ENCODE results near the gene PIGC.
A peak's percentile ranks its signal among the peaks of the same experiment; 100 is the strongest.

PIGC gene

DNA sequence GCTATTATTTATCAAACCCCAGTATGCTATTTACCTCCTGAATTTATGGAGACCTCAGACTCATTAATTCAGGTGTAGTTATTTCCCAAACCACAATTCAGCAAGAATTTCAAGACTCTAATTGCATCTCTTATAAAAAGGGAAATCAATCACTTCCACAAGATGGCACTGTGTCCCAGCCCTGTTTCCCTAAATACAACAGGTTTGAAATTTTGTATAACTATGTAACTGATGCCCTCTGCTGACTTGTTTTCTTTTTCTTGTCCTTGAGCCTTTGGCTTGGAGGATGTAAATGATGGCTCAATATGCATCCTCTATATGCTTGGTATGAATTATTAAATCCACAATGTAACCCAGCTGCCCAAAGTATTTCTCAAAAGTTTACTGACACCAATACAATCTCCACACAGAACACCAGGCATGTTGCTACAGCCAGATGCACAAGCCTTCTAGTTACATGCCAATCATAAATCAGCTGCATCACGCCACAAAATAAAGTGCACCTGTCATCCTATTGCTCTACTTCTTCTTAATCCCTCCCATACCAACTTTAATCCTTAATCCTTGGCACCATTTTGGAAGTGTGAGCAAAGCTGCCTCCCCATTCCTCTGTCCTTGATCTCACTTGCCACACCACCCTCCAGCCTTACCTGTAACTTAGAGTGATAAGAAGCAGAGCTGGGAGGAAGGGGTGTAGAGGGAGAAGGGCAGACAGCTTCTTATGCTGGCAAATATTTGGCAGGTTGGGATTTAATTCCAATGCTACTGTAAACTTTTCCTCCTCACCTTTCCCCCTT, 14.3 kb downstream of the PIGC start:
- peak in 2 of 5 experiments; percentile 21 to 77 for DNase-seq

DNA sequence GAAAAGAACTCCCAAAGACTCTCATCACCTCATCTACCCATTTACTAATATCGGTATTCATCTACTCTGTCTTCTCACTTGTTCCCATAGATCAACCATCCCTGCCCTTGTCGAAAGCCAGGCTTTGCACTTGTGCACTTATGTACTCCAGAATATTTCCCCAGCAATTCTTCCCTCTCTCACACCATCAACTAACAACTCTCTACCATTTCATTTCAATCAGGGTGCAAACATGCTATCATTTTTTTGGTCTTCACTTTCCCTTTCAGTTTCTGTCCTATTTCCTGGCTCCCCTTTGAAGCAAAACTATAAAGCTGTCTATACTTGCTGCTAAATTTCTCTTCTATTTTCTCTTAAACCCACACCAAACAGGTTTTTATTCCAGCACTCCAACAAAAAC, 16.7 kb downstream of the PIGC start:
- DNase-seq = peak in 1 of 5 experiments; percentile 58

DNA sequence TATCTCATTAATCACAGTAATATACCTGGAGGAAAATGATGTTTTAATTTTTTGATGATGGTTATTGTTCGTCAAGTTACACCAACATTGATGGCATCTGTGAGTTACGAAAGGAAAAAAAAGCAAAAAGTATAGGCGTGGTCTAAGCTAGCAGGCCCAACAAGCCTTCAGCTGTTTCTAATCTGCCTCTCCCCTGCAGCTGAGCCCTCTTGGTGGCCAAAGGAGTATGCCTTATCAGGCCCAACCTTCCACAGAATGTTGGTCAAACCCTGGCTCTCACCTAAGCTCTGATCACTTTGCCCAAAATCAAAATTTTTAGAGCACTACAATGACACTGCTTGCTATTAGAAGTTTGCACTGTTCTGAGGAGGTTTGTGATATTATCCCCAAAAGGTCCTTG, 18.5 kb downstream of the PIGC start:
- no peak for DNase-seq

DNA sequence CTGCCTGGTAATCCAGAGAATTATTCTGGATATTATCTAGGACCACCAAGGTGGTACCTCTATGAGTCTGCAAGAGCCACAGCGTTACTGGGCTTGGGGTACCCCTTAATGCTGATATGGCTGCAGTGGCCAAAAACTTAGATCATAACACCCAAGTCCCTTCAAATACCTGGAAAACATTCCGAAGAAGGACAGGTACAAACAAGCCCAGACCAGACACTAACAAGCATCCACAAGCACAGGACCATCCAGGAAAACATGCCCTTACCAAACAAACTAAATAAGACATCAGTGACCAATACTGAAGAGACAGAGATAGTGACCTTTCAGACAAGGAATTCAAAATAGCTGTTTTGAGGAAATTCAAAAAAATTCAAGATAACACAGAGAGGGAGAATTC, 20.5 kb downstream of the PIGC start:
- DNase-seq = no peak

DNA sequence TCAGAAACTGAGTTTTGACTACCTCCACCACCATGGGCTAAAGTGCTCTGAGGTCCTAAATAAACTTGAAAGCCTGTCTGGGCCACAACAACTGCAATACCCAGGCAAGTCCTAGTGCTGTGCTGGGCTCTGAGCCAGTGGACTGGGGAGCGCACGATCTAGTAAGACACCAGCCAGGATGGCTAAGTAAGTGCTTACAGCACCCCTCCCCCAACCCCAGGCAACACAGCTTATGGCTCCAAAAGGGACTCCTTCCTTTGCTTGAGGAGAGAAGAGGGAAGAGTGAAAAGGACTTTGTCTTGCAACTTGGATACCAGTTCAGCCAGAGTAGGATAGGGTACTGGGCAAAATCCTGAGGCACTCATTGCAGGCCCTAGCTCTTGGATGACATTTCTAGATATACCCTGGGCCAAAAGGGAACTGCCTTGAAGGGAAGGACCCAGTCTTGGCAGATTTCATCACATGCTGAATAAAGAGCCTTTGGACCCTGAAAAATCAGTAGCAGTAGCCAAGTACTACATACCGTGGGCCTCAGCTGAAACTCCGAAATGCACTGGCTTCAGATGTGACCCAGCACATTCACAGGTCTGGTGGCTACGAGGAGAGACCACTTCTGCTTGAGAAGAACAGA, 21.8 kb downstream of the PIGC start:
- DNase-seq = no peak

DNA sequence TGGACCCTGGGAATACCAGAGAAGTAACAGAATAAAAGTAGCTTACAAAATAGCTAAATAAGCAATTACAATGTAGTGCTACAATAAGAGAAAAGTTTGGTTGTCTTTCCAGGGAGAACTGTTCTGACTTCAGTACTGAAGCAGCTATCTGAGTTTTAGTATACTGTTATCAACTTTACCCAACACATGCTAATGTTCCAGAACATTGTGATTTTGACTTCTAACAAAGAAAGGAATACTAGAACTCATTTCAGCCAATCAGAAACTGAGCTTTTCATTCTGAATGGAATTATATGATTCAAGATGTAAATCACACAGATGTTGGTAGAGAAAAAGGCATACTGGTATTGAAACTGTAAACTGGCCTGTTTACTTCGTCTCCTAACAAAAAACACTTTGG, 23.5 kb downstream of the PIGC start, which contains the start of gene C1orf105:
Gene C1orf105 (plus strand): TSS at position 301 of the 400 bp plus-strand sequence. CDS start 201 bp downstream, outside the sequence.
- DNase-seq = no peak

DNA sequence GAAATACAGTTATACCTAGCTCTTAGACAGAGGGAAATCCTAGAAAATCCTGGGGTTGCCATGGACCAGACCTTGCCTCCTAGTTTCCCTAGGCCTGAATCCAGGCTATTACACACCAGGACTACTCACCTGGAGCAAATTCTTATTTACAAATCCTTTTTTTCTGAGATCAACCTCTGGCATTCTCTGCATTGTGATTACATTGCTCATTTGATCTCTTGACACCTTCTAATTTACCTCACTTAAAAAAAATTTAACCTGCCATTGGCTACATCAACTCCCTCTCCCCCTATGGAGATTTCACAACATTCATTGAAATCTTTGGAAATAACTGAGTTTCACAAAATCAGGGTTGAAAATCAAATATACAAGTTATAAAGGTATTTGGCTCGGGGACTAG, 26.3 kb downstream of the PIGC start:
- DNase-seq = no peak

DNA sequence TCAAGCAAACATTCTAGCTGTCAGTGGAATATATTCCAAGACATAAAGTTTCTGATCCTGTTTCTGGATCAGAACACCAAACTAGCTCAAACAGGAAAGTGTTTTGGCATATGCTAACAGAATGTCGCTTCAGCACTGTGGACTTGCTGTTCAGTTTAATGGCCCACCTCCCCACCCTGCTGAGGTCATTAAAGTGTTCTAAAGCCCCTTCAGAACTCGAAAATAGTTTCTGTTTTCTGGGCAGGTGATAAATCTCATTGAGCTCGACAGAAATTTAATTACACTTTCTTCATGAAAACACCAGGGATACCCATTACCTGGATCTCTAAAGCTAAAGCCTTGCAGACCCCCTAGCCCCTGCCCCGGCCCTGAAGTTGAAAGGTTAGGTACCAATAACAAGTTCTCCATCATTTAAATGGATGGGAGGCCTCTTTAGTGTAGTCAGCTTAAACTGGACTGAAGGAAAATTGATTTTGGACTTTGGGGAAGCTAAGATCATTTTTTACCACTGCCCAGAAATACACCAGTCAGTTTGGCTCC, 27.3 kb downstream of the PIGC start:
- DNase-seq = no peak

DNA sequence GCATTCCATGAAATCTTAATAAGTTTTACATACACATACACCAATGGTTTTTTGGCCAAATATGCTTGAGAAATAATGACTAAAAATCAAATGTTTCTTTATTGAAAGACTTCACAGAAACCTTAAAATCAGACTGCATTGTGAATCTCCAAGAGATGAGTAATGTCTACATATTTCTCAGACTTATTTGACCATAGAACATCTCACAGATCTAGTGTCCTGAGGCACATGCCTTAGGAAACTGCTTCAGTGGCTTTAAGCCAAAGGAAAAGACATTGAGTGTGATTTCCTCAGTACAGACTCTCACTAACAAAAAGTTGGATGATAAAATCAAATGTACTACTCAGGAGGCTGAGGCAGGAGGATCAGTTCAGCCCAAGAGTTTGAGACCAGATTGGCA, 29.5 kb downstream of the PIGC start:
- DNase-seq = no peak

DNA sequence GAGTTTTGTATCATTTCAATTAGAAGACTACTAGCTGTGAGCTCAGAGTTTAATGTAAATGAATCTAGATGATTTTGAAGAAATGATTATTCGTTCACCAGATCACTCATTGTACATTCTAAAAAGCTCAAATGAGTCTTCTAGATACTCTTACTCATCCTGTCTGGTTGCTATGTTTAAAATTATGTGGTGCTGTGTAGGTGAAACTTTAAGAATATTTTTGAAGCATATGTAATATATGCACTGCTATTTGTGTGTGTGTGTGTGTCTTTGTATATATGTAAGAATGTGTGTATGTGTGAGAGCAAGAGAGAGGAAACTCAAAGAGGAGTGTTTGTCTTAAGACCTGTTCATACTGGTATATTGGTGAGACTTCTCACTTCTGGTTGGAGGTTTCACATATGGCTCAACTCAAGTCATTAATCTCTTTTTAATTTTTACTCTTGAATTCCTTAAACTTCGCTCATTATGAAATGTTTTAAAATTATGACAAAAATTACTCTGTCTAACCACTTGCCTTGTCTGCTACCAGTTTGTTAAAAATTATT, 32.0 kb downstream of the PIGC start:
- DNase-seq = no peak

DNA sequence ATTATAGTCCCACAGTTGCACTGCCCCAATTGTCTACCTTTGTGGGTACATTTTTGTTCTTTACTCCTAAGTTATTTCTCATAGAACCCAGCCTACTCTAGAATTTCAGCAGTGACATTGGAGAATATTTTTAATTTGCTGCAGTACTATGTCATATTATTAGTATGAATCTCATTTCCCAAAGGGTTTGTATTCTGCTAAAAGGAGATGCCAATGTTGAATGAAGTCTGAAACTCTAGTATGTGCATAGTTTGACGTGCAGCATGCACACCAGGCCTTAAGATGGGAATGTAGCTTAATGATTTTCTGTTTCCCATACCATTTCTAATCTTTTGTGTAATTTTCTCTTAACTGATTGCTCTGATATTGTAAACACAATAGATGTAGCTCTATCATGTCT, 33.8 kb downstream of the PIGC start:
- no peak for DNase-seq

DNA sequence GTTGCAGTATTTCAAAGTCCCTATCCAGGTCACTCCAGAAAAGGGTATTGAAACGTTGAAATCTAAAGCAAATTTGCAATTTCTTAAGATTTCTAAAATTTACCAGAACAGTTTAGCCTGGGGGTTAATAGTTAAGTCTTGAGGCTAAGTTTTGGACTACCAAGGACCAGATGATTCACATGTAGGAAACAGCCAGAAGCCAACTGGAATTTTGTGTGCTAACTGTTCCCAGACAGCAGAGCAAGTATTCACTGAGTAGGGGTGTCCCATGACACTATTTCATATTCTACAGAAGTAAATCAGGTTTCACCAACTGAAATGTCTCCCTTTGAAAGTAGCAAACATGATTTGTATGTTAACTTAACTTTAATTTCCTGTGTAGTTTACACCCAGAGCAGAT, 34.9 kb downstream of the PIGC start:
- DNase-seq = no peak

DNA sequence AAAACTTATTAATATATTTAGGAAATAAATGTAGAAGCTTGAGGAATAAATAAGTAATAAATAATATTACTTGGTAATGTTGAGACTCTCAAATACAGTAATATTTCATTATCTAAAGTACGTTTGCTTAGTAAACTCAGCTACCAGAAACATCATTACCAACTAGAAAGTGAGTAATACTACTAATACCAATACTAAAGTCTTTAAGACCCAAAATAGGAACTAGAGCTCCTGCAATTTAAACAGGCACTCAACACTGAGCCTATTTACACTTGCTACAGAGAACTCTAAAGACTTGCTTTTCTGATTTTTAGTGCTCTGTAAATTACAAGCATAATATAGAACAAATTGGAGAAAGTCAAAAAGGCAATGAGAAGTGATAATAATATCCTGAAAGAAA, 36.9 kb downstream of the PIGC start:
- no peak for DNase-seq

DNA sequence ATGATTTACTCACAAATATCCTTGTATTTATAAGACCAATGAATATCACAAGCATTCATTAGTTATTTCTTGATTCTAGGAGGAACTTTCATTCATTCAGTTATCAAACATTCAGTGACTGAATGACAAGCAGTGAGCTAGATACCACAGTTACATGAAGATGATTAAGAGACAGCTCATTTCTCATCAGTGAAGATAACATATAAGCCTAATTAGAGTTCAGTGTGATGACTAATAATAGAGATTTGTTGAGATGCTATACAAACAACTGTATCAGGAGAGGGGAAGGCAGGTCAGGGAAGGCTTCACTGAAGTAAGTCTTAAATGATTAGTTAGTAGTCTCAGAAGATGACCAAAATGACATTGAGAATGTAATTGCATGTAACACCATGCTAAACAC, 38.0 kb downstream of the PIGC start:
- no peak for DNase-seq

DNA sequence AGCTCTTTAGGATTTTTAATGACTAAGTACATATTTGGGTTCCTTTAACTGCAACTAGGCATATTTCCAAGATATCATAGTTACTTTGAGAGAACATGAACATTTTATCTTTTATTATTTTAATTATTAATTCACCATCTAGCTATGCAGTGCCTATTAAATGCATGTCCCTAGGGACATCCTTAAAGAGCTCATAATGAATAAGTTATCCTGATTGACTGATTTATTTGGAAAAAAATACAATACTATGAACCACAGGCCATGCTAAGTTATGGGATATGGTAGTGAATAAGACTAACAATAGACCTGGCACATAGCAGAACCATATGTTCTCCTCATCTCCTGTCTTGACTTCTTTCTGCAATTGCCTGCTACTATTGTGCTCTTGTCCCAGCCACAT, 39.7 kb downstream of the PIGC start:
- no peak for DNase-seq

DNA sequence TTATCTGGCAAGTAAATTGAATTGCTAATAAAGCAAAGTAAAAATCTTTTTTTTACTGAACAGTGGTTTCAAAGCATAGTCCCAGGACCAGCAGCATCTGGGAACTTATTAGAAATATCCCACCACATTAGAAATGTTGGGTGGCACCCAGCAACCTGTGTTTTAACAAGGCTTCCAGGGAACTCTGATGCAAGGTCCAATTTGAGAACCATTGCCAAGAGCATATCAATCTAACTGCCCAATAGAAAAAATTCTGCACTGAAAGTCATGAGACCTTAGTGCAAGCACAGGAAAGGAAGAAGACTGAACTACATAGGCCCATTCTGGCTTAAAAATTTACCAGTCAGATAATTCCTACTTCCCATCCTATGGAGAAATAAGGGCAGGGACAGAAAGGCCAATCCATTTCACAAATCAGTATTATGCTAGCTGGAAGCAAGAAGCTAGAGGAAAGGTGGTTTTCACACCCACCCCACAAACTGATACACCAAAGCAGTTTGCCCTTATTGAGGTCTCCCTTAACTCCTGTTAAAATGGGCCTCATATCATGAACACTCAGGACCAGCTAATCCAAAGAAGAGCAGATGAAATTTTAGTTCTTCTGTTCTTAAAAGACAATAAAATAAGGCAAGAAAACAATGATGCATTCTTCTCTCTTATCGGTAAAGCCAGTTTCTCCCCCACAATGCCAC, 40.8 kb downstream of the PIGC start:
- DNase-seq = no peak

DNA sequence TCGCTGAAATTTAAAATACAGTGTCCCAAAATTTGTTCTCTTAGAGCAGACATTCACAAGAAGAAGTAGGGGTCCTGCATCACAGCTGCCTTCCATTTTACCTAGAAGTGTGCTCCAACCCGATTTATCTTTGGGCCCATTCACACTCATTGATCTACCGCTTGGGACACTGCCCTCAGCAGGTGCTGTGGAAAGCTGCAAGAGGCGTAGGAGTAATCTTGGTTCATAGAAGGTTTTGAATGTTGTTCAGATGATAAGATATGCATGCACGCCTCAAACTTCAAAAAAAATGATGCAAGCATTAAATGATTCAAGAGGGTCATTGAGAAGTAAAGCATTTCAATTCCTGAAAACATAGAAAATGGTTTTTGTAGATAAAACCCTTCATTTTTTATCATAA, 42.0 kb downstream of the PIGC start:
- DNase-seq = peak in 1 of 5 experiments; percentile 58

DNA sequence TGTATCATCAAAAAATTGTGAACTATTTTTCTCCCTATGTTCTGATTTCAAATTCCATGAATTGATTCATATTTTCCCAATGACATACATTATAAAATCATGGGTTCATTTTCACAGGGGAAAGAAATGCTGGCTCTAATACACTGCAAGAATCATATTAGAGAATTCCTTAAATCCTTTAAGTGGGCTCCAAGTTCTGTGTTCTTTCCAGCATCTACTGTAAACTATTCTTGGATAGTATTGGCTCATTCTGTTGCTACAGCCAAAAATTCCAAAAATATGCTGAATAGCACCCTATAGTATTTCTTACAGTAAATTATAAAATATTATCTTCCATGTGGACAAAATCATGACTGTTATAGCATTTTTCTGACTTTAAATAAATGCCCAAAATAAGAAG, 42.4 kb downstream of the PIGC start:
- DNase-seq = no peak

DNA sequence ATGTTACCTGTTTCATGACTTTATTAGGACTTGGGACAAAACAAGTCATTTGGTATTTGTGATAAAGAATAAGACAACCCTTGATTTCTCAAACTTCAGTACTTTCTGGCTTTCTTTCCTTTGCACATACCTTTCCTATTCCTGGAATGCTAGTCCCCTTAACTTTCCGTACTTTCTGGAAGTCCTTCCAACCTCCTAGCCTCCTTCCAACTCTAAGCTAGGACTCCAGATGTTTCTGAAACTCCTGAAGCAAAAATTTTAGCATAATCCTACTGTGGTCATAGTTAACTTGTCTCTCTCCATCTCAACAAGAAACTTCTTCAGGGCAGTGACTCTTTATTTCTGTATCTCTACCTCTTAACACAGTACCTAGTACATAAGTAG, 43.2 kb downstream of the PIGC start:
- DNase-seq = no peak

DNA sequence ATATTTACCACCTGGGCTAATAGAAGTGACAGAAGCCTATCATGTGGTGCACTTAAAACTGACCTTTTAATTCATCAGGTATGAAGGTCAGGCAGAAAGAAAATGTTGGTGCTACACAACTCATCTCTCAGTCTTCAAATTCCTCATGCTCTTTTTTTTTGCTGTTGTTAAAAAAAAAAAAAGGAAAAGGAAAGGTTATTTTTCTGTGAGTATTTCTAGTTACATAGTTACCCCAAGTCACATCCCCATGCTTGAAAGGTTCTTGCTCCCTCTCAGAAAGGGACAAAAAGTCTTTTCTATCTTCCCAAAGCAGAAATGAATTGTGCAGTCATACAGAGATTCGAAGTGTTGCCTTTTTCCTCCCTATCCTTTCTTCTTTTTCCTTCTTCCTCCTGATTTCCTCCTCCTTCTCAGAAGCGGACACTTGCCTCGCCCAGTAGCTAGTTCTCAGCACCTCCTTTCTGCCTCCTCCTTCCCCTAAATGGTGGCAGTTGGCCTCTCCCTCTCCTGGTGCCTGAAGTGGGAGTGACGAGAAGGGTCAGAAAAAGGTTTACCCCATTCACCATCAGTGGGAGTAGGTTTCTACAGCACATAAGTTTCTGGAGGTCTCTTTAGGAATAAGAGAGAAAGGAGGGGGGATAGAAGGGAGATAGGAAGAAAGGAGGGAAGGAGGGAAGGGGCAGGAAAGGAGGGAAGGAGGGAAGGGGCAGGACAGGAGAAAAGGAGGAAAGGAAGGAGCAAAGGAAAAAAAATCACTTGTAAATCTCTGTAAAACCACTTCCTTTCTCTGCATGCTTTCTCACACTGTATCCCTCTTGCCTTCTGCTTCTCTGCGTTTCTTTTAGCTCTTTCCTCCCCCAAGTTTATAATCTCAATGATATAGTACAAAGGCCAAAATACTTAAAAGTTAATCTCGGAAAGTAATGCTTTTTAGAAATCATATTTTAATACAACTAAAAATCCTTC, 43.8 kb downstream of the PIGC start:
- DNase-seq = no peak

DNA sequence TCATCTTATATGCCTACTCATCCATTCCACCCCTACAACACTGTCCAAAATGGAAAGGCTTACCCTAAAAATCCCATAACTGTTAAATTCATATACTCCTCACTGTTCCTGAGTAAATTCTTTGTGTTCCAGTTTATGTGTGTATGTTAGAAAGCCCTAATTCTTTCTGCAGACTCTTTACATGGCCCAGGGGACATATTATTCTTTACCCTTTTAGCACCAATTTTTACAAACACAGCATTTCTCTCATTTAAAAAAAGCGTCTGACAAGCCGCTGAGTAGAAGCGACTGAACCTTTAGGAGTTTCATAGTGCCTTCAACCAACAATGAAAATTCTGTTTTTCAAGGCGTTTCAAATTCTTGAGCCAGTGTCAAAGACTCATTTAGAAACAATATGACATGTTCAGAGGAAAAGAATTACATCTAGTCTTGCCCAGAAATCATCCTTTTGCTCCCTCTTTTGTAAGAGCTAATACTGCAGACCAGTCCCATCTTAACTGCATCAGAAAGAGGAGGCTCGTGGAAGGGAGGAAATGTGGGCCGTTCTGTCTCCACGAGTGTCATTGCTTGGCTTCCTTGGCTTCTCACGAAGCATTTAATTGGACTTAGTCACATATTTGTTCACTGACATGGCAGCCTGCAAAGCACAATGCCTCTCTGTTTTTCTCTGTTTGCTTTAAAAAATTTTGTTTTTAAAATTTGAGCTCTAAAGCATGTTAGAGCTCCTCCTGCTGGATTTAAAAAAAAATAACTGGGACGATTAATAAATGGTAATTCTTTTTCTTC, 44.7 kb downstream of the PIGC start:
- peak in 1 of 5 experiments; percentile 79 for DNase-seq
